Measurements from ENCODE around the gene WWOX. TPM values are rescaled to one million over a fixed set of nuclear protein-coding genes. Genes with fewer than 3 reads are reported as not detected.

The WWOX gene
- total and polyA plus RNA-seq, 2 of the 13 experiments (the other 11 are each of a cell fraction or from before 2014, with no cell fraction given): 9.1 to 37.4 TPM

DNA sequence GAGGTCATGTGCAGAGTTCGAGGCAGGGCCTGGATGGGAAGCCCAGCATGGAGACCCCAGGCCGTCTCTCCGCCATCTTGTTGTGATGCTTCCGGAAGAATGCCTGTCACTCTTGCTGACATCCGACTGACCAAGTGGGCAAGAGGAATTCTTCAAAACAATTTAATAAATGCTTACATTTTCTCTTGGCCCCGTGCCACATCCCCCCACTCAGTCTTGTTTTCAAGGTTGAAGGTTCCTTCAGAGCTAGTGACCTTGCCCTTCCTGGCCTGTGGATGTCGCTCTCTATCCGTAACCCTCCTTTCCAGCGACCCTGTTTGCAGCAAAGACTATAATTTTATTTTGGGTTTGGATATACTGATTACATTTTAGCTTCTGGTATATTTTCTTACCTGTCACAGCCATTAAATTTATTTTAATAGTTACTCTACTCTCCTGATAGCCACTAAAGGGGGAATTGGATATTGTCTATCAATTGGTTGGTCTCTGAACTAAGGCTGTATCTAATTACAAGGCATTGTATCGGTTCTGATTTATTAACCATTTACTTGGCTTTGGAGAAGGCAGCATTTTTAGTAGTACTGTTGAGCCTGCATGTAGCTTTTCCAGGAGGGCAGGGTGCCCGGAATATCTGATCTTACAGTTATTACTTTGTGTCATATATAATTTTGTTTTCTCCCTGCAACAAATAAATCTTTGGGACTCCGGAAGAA, 264.5 kb downstream of the WWOX start:
- H3K4me3 ChIP-seq (replicated peaks in 1 of 3; ENCODE audit: insufficient read depth in 1 of 3, low read depth in 2 of 3, low read length in 3 of 3): no peak overlapping the region
- intact Hi-C loops (cut with micrococcal nuclease; ENCODE audit: unreplicated experiment): no loop called here
- no peak for ATAC-seq
- no peaks in the 10 kb centered on the region for H3K9me3 ChIP-seq (ENCODE audit: low read length)
- POLR2A ChIA-PET: no interaction called here
- WGBS (ENCODE audit: low lambda C conversion rate): 84% methylated on average over 12 of the region's 12 CpGs
- no peaks in the 10 kb centered on the region for H3K4me1 ChIP-seq (ENCODE audit: insufficient read depth, low read length)
- H2AFZ ChIP-seq (ENCODE audit: low read length): no peak overlapping the region
- BruUV-seq (replicated peaks): no TSS peak
- H3K36me3 ChIP-seq (replicated peaks in 1 of 2; ENCODE audit: control insufficient read depth in 1 of 2, insufficient read depth in 2 of 2, low read length in 2 of 2): no peaks in the 10 kb centered on the region
- H3K27me3 ChIP-seq (ENCODE audit: control insufficient read depth in 1 of 2, insufficient read depth in 2 of 2, low read length in 2 of 2): no peaks in the 10 kb centered on the region
- TF ChIP-seq MIER3 (CRISPR knock-in tag; IDR thresholded peaks at IDR 0.05; ENCODE audit: borderline replicate concordance) (no peak), SP5 (CRISPR knock-in tag; IDR thresholded peaks at IDR 0.05; ENCODE audit: borderline replicate concordance, low read depth) (no peak), GABPB1 (CRISPR knock-in tag; IDR thresholded peaks at IDR 0.05) (no peak), NFYC (CRISPR knock-in tag; IDR thresholded peaks at IDR 0.05) (no peak), SUZ12 (IDR thresholded peaks at IDR 0.05; ENCODE audit: low read depth, low read length) (no peak)
- TF ChIP-seq, protein P1, sequence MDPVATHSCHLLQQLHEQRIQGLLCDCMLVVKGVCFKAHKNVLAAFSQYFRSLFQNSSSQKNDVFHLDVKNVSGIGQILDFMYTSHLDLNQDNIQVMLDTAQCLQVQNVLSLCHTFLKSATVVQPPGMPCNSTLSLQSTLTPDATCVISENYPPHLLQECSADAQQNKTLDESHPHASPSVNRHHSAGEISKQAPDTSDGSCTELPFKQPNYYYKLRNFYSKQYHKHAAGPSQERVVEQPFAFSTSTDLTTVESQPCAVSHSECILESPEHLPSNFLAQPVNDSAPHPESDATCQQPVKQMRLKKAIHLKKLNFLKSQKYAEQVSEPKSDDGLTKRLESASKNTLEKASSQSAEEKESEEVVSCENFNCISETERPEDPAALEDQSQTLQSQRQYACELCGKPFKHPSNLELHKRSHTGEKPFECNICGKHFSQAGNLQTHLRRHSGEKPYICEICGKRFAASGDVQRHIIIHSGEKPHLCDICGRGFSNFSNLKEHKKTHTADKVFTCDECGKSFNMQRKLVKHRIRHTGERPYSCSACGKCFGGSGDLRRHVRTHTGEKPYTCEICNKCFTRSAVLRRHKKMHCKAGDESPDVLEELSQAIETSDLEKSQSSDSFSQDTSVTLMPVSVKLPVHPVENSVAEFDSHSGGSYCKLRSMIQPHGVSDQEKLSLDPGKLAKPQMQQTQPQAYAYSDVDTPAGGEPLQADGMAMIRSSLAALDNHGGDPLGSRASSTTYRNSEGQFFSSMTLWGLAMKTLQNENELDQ (CRISPR knock-in tag; IDR thresholded peaks at IDR 0.05; ENCODE audit: borderline replicate concordance): no peak
- H3K79me2 ChIP-seq (ENCODE audit: insufficient read depth, low read length): no peaks in the 10 kb centered on the region
- CTCF ChIA-PET (ENCODE audit: low intra/inter-chr PET ratio, low total read pairs): no interaction called here
- in situ Hi-C loops (cut with HindIII; ENCODE audit: extremely low pct_ligation_motif_present, low pct_unique_long_range_greater_than_20kb): no loop called here
- no peaks in the 10 kb centered on the region for H4K20me1 ChIP-seq (ENCODE audit: insufficient read depth, low read length)
- H3K9ac ChIP-seq (ENCODE audit: insufficient read depth, low read depth, low read length): no peak overlapping the region
- FAIRE-seq: no peak
- no peak overlapping the region for H3K4me2 ChIP-seq (ENCODE audit: low read depth, low read length)
- no peak overlapping the region for H3K27ac ChIP-seq (ENCODE audit: extremely low read length, insufficient read depth, low read length)
- no peak for DNase-seq (ENCODE audit: low spot score)

DNA sequence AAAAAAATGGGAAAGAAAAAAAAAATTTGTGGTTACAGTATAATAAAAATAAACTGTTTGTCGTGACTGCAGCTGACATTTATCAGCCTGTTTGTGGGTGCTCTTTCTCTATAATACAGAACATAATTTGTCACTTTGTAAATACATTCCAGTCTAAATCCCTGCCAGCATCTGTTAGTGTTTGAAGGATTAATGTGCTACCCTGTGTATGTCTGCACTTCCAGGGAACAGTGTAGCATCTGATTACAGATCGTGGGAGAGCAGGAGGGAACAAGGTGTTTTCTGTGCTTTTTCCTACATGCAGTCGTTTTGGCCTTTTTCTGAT, 265.1 kb downstream of the WWOX start:
- intact Hi-C loops (cut with micrococcal nuclease; ENCODE audit: unreplicated experiment): no loop called here
- H3K27me3 ChIP-seq (ENCODE audit: control insufficient read depth in 1 of 2, insufficient read depth in 2 of 2, low read length in 2 of 2): no peaks in the 10 kb centered on the region
- H3K4me2 ChIP-seq (ENCODE audit: low read depth, low read length): no peak overlapping the region
- POLR2A ChIA-PET: no interaction called here
- no peak overlapping the region for H2AFZ ChIP-seq (ENCODE audit: low read length)
- no peaks in the 10 kb centered on the region for H3K36me3 ChIP-seq (replicated peaks in 1 of 2; ENCODE audit: control insufficient read depth in 1 of 2, insufficient read depth in 2 of 2, low read length in 2 of 2)
- no TSS peak for BruUV-seq (replicated peaks)
- no peak overlapping the region for H3K27ac ChIP-seq (ENCODE audit: extremely low read length, insufficient read depth, low read length)
- H3K4me3 ChIP-seq (replicated peaks in 1 of 3; ENCODE audit: insufficient read depth in 1 of 3, low read depth in 2 of 3, low read length in 3 of 3): no peak overlapping the region
- DNase-seq (ENCODE audit: low spot score) (no peak), FAIRE-seq (no peak), ATAC-seq (no peak)
- 75% methylated on average over 2 of the region's 3 CpGs for whole genome bisulfite sequencing (ENCODE audit: low lambda C conversion rate)
- H3K79me2 ChIP-seq (ENCODE audit: insufficient read depth, low read length): no peaks in the 10 kb centered on the region
- H3K9me3 ChIP-seq (ENCODE audit: low read length): no peaks in the 10 kb centered on the region
- H3K4me1 ChIP-seq (ENCODE audit: insufficient read depth, low read length): no peaks in the 10 kb centered on the region
- no peaks in the 10 kb centered on the region for H4K20me1 ChIP-seq (ENCODE audit: insufficient read depth, low read length)
- in situ Hi-C loops (cut with HindIII; ENCODE audit: extremely low pct_ligation_motif_present, low pct_unique_long_range_greater_than_20kb): no loop called here
- H3K9ac ChIP-seq (ENCODE audit: insufficient read depth, low read depth, low read length): no peak overlapping the region
- CTCF ChIA-PET (ENCODE audit: low intra/inter-chr PET ratio, low total read pairs): no interaction called here
- TF ChIP-seq ZBTB21 (CRISPR knock-in tag; IDR thresholded peaks at IDR 0.05): no peak
- no peak for TF ChIP-seq ZNF777 (CRISPR knock-in tag; IDR thresholded peaks at IDR 0.05)
- TF ChIP-seq, protein P2, sequence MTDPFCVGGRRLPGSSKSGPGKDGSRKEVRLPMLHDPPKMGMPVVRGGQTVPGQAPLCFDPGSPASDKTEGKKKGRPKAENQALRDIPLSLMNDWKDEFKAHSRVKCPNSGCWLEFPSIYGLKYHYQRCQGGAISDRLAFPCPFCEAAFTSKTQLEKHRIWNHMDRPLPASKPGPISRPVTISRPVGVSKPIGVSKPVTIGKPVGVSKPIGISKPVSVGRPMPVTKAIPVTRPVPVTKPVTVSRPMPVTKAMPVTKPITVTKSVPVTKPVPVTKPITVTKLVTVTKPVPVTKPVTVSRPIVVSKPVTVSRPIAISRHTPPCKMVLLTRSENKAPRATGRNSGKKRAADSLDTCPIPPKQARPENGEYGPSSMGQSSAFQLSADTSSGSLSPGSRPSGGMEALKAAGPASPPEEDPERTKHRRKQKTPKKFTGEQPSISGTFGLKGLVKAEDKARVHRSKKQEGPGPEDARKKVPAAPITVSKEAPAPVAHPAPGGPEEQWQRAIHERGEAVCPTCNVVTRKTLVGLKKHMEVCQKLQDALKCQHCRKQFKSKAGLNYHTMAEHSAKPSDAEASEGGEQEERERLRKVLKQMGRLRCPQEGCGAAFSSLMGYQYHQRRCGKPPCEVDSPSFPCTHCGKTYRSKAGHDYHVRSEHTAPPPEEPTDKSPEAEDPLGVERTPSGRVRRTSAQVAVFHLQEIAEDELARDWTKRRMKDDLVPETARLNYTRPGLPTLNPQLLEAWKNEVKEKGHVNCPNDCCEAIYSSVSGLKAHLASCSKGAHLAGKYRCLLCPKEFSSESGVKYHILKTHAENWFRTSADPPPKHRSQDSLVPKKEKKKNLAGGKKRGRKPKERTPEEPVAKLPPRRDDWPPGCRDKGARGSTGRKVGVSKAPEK (CRISPR knock-in tag; IDR thresholded peaks at IDR 0.05; ENCODE audit: borderline replicate concordance): no peak
- no peak for TF ChIP-seq ZNF367 (CRISPR knock-in tag; IDR thresholded peaks at IDR 0.05; ENCODE audit: borderline replicate concordance)
- TF ChIP-seq MAFK (conservative IDR thresholded peaks at IDR 0.05 in 1 of 2, IDR thresholded peaks at IDR 0.05 in 1 of 2; ENCODE audit: low read length in 2 of 2): no peak
- TF ChIP-seq KAT8 (CRISPR knock-in tag; IDR thresholded peaks at IDR 0.05): no peak
